Choroid plexus epithelial cell (primary cell): Measurements from ENCODE around the gene TLE7.
A peak's percentile ranks its signal among the peaks of the same experiment; 100 is the strongest.

ENCODE experiments used
- DNase-seq: peaks from one replicate; pipeline ENCODE4 v3.0.0-alpha.2; 2010; ENCODE audit warnings: low read depth
- H3K4me3 ChIP-seq: 2 replicates; pipeline ENCODE4 v1.5.1; 2011; ENCODE audit warnings: low read depth, mild to moderate bottlenecking, control low read depth, low read length, moderate library complexity
- CTCF ChIP-seq: conservative IDR thresholded peaks from 2 replicates; pipeline ENCODE4 v1.5.1; 2011; ENCODE audit warnings: low read depth, mild to moderate bottlenecking, control low read depth, inconsistent platforms, low read length, moderate library complexity

Gene TLE7

GRCh38 chr16:71383054-71383773, 58.6 kb downstream of the TLE7 start:
- DNase-seq: peak; percentile 24
- no peak for TF ChIP-seq CTCF
- no peak overlapping the region for H3K4me3 ChIP-seq

- DNase-seq: no peak
- H3K4me3 ChIP-seq: no peak overlapping the region
- no peak for TF ChIP-seq CTCF
These were observed 61.0 kb downstream of the TLE7 start for GRCh38 chr16:71380831-71381230.
